ENCODE measurements around the gene SUCNR1.

DNA sequence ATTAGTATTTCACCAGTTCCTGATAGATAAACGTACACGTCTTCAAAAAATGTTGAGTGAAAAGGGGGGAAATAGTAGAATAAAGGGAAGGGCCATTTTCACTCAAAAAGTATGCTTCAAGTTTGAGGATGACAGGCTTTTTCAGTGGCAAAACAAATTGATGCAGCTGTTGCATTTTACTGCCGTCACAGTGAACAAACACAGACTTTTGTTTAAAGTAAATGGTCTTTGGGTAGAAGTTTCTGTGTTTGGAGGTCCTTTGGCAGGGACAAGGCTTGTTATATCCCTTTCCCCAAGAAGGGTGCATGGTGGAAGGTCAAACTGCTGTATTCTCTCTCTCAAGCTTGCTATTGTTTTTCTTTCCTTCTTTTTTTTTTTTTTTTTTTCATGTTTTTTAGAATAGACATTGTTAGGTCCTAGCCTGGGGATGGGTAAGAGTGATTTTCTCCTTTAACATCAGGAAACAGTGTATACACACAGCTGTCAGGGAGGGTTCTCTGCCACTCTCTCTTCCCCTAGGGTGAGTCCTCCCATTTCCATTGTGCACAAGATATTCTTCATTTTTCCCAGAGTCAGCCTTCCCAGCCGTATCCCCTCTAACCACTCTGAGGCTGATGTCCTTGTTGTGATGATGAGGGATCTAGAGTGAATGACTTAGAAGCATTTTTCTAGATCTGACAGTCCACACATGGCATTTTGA, 6.6 kb upstream of the SUCNR1 start:
- TF ChIP-seq, protein P1, sequence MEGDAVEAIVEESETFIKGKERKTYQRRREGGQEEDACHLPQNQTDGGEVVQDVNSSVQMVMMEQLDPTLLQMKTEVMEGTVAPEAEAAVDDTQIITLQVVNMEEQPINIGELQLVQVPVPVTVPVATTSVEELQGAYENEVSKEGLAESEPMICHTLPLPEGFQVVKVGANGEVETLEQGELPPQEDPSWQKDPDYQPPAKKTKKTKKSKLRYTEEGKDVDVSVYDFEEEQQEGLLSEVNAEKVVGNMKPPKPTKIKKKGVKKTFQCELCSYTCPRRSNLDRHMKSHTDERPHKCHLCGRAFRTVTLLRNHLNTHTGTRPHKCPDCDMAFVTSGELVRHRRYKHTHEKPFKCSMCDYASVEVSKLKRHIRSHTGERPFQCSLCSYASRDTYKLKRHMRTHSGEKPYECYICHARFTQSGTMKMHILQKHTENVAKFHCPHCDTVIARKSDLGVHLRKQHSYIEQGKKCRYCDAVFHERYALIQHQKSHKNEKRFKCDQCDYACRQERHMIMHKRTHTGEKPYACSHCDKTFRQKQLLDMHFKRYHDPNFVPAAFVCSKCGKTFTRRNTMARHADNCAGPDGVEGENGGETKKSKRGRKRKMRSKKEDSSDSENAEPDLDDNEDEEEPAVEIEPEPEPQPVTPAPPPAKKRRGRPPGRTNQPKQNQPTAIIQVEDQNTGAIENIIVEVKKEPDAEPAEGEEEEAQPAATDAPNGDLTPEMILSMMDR (IDR thresholded peaks at IDR 0.05), result no peak
- TF ChIP-seq POLR2AphosphoS5 (IDR thresholded peaks at IDR 0.05; ENCODE audit: insufficient read depth in 1 of 2, low read depth in 1 of 2) (no peak), POLR2A (IDR thresholded peaks at IDR 0.05) (no peak)
